Stimulated activated CD8-positive, alpha-beta memory T cell treated with anti-CD3 and anti-CD28 coated beads, Interleukin-4, amount 100 ng/mL, for 24 hours (primary cell): ENCODE results near the gene KIF26A.
"Not testable (repeated sequence)": the region's sequence is repeated elsewhere in the genome, so short reads cannot be mapped to it uniquely, and the experiment has no call there.

ENCODE experiments used
- DNase-seq: peaks from one replicate; pipeline ENCODE4 v3.0.0-alpha.2; 2020; ENCODE audit warnings: low read depth

The KIF26A gene

GRCh38 chr14:104143521-104144452 is 5.4 kb downstream of the KIF26A start:
- DNase-seq, result no peak

DNA sequence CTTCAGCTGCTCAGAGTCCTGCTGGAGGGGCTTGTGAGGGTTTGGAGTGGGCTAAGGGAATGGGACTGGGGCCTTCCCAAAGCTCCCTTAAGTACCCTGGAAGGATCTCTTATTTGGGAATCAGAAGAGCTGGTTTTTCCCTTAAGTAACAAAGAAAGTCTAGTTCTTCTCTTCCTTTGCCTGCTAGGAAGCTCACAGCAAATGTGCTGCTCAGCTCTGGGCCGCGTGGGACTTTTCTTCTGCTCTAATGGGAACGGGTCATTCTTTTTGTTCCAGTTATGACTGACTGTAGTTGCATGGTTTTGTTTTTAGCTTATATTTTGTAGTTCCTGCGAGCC is 6.0 kb downstream of the KIF26A start:
- DNase-seq, result no peak

DNA sequence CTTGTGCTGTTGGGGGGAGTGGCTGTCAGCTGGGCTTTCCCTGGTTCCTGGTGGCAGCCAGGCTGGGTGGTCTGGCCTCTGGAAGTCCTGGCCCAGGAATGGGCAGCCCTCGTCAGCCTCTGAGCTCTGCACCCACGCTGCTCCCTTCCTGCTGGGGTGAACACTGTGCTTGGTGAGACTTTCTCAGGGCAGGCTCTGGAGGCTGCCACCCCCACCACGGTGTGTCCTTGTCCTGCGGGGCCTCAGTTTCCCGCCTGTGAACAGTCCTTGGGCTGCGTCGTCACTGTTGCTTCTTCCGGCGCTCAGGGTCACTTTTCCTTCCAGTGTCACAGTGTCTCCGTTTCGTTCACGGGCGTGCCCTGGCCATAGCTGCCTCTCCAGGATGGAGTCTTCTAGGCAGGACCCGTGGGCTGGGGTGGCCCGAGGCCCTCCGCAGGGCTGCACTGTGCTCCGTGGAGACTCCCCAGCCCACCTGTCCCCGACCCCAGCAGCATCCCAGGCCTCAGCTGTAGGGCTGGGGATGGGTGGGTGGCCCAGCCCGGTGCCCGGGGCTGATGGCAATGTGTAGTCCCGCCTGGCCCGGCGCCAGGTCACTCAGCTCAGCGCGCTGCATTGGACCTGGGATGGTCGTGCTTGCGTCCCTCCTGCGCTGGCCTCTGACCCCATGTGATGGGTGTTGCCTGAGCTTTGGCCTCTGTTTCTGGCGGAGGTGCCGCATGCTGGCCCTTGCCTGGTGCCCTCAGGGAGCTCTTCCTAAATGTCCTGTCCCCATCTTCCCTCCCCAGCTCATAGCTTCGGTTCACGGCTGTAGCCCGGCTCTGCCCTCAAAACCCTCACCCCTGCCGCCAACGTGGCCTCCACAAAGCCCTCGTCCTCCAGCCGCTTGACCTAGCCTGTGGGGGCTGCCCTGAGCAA is 6.8 kb downstream of the KIF26A start:
- no peak for DNase-seq

DNA sequence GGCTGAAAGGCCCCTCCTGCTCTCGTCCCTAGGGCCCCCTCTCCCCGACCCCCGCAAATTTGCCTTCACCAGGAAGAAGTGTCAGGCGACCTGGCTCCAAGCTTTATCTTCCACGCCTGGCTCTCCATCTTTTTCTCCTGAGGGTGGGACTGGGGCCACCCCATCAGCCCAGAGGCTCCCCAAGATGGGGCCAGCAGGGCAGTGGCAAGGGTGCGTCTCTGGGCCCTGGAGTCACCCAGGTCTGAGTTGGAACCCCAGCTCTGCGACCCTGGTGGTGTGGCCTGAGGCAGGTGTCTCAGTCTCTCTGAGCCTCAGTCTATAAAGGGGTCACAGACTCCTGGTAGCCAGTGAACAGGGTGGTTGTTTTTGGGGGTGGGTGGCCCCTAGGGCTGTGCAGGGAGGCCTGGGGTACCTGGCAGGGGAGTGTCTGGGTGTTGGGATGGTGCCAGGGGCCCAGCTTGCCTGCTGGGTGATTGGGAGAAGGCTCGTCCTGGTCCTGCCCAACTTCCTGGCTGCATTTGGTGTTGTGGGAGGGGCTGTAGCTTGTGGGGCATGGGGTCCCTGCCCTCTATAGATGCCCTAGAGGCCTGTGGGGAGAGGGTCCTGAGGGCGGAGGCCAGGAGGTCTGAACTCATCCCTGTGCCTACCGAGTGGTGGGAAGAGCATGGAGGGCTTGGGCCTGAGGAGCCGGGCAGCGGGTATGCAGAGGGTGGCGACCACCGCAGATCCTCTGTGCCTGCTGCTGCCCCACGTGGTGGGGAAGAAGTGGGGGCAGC is 7.6 kb downstream of the KIF26A start:
- DNase-seq, result no peak

DNA sequence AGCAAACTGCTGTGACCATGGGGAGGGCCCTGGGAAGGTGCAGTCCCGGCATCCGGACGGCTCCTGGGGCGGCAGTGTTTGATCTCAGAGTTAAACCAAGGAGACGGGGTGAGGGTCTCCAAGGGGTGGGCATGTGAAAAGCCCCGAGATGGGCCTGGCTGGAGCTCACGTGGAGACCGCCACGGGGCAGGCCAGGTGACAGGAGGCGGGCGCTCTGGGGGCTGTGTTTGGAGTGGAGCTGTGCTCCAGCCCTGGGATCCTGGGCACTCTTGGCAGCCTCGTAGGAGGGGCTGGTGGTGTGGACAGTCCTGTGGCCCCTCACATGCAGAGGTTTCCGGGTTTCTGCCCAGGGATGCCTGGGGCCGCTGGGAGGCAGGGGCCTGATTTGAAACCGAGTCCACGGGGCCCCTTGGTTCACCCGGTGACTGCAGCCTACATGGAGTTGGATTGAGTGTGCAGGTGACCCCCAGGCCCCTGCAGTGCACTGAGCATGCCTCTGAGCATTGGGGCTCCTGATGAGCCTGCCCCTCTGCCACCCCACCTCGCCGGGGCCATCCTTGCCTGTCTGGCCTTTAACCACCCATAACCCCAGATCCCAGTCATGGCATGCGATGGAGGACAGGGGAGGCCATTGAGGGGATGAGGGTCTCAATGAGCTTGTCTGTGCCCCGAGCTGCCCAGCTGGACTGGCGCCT is 8.4 kb downstream of the KIF26A start:
- no peak for DNase-seq

- DNase-seq, result no peak
Observed at GRCh38 chr14:104147346-104148125, 9.1 kb downstream of the KIF26A start.

- DNase-seq, result no peak
Observed at GRCh38 chr14:104148433-104149277, 10.3 kb downstream of the KIF26A start.

DNA sequence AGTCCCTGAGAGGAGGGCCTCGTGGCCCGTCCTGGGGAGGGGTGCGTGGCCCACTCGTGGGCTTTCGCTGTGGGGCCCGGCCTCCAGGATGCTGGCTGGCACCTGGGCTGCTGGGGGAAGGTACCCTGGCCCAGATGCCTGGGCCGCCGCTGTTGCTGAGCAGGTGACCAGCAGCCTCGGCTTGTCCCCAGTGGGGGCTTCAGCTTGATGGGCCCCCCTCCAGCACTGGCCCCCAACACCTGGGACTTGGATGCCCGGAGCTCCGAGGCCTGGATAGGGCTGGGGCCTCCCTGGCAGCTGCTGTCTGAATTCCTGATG is 10.8 kb downstream of the KIF26A start:
- DNase-seq, result no peak

- DNase-seq, result no peak
Observed at GRCh38 chr14:104149617-104150135, 11.3 kb downstream of the KIF26A start.

GRCh38 chr14:104150136-104151025 is 12.0 kb downstream of the KIF26A start:
- no peak for DNase-seq

- DNase-seq, result no peak
Observed at GRCh38 chr14:104151026-104151381, 12.6 kb downstream of the KIF26A start.

- DNase-seq, result no peak
Observed at GRCh38 chr14:104151566-104152245, 13.3 kb downstream of the KIF26A start.

- DNase-seq, result no peak
Observed at GRCh38 chr14:104152246-104152575, 13.8 kb downstream of the KIF26A start.

DNA sequence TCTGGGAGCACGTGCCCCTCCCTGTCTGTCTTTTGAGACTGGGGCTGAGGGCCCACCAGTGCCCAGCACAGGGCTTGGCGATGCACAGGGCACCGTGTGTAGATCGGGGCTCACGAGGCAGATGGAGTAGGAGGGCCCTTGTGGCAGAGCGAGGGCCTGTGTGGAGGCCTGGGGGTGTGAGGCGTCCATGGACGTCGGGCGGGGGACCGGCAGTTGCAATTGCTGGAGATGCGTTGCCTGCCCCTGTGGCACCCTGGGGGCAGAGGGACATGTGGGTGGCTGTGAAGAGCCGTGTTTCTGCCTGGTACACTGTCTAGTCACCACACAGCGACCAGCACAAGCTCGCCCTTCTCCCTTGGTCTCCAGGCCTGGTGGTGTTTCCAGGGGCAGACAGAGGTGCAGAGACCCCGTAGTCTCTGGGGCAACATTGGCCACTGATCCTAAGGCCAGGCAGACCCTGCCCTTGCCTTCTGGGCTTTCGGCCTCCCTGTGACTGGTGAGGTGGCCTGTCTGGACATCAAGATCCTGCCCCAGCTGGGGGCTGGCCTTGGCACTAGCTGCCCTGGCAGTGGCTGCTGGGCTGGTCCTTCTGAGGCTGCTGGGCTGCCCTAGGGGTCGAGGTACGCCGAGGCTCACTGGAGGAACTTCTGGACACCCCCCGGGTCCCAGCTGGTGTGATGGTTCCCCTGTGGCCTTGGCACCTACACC is 14.5 kb downstream of the KIF26A start:
- DNase-seq, result no peak

- not testable (repeated sequence) for DNase-seq
Observed at GRCh38 chr14:104153394-104153755, 15.0 kb downstream of the KIF26A start.

- DNase-seq, result no peak
Observed at GRCh38 chr14:104154246-104154645, 15.9 kb downstream of the KIF26A start.

DNA sequence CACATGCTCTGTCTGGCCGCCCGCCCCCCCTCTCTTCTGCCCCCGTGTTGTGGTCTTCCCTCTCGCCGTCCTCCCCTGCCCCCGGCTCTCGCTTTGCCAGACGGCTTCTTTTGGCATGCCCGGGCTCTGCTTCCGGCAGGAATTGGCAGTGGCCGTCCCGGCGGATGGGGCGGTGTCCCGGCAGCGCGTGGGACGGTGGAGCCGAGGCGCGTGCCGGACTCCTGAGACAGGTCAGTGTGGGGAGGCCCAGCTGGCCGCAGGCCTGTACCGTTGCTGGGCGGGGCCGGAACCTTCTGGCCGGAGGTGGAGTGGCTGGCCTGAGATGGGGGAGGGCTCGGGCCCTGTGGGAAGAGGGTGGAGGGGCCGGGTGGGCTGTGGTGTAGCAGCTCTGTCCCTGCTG is 17.1 kb downstream of the KIF26A start:
- DNase-seq, result no peak

DNA sequence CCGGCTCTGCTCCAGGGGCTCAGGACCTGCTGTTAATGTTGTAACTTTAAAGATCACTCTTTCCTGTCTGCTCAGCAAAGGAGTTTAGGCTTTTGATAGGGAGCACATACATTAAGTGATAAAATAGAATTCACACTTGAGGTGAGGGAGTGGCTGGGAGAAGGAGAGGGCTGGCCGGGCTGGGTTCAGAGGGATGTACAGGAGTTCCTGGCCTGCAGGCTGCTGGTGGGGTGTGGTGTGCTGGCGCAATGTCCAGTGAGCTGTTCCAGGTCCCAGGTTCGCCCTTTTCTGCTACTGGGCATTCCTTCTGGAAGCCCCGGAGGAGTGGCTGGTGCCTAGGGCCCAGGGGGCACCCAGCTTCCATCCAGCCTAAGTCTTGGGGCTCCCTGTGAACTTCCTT is 17.8 kb downstream of the KIF26A start:
- no peak for DNase-seq
